K562 (cell line): Measurements from ENCODE around the gene GABRB2. TPM values are rescaled to one million over a fixed set of nuclear protein-coding genes. Genes with fewer than 3 reads are reported as not detected.

Source experiments
- ATAC-seq: fragments of 200-7000 bp; cut with Tn5 transposase; 3 replicates; pipeline ENCODE4 v1.9.1; 2020; ENCODE audit warnings: moderate library complexity
- BruUV-seq: library from RNA; stranded (reverse); fragments of 400-500 nt; replicated peaks from 2 replicates; lab custom pipeline; 2021; lab: Mats Ljungman, UMichigan
- CTCF ChIA-PET: fragments of 300-600 bp; formaldehyde crosslinking; extraction: SDS; loops from one replicate; lab custom pipeline; 2021; ENCODE audit warnings: low intra/inter-chr PET ratio; lab: Yijun Ruan, JAX
- POLR2A ChIA-PET: fragments of 300-600, 350-650 bp; sonication (Branson Sonifier 250); formaldehyde crosslinking; extraction: SDS; loops from one replicate; lab custom pipeline; 2021; ENCODE audit warnings: antibody characterized with exemption, inconsistent platforms; lab: Yijun Ruan, JAX
- DNase-seq, 4 experiments: peaks; one replicate each; pipeline versions ENCODE4 v3.0.0 to v3.0.0-alpha.2; 2011 to 2018; ENCODE audit warnings: low spot score in 3 of 4, mixed read lengths in 3 of 4; ENCODE audit errors: extremely low read depth in 1 of 4
- FAIRE-seq: peaks from 2 replicates; lab custom pipeline; 2011; peaks lifted over from hg19 to GRCh38; lab: Jason Lieb, UNC
- H2AFZ ChIP-seq: 2 replicates; pipeline ENCODE4 v1.6.0; 2011; ENCODE audit warnings: low read depth, low read length, control low read depth, inconsistent platforms
- H3K27ac ChIP-seq: fragments of 200-600 bp; 3 replicates; pipeline ENCODE4 v1.8.0; 2011; ENCODE audit warnings: low read depth, mild to moderate bottlenecking, control low read depth, inconsistent platforms, low read length, moderate library complexity, mixed read lengths; ENCODE audit errors: extremely low read depth
- H3K27me3 ChIP-seq, 2 experiments: fragments of 300-600 bp in 1 of 2; 2 replicates in 1 of 2; 3 replicates in 1 of 2; pipeline versions ENCODE4 v1.6.0 to v1.8.0; 2011; ENCODE audit warnings: inconsistent platforms in 2 of 2, low read length in 2 of 2, mild to moderate bottlenecking in 1 of 2, mixed read lengths in 1 of 2, moderate library complexity in 1 of 2; ENCODE audit not compliant: control insufficient read depth in 2 of 2, insufficient read depth in 2 of 2
- H3K36me3 ChIP-seq: fragments of 300-600 bp; 3 replicates; pipeline ENCODE4 v1.8.0; 2011; ENCODE audit warnings: mild to moderate bottlenecking, low read length, inconsistent platforms; ENCODE audit not compliant: control insufficient read depth, insufficient read depth
- H3K4me1 ChIP-seq, 2 experiments: fragments of 200-600 bp in 1 of 2; replicated peaks in 1 of 2; 2 replicates in 1 of 2; 3 replicates in 1 of 2; pipeline versions ENCODE4 v1.5.1 to v1.8.0; 2011; ENCODE audit warnings: inconsistent platforms in 2 of 2, low read length in 2 of 2, mild to moderate bottlenecking in 1 of 2, mixed read lengths in 1 of 2, moderate library complexity in 1 of 2; ENCODE audit not compliant: control insufficient read depth in 2 of 2, insufficient read depth in 2 of 2
- H3K4me2 ChIP-seq: 2 replicates; pipeline ENCODE4 v1.6.1; 2011; ENCODE audit warnings: low read length, control low read depth, inconsistent platforms, mixed read lengths; ENCODE audit not compliant: insufficient read depth
- H3K4me3 ChIP-seq: fragments of 200-600 bp; sonication (generic), shearing (Covaris generic); 2 replicates; pipeline ENCODE4 v1.5.1; 2016; ENCODE audit warnings: control low read depth, inconsistent platforms
- H3K79me2 ChIP-seq: fragments of 200-600 bp; 3 replicates; pipeline ENCODE4 v1.8.0; 2011; ENCODE audit warnings: low read length, inconsistent platforms; ENCODE audit not compliant: control insufficient read depth, insufficient read depth
- H3K9ac ChIP-seq, 2 experiments: 2 replicates each; pipeline versions ENCODE4 v1.6.0 to v1.6.1; 2011; ENCODE audit warnings: low read depth in 2 of 2, low read length in 2 of 2, control low read depth in 1 of 2, inconsistent platforms in 1 of 2, mild to moderate bottlenecking in 1 of 2, mixed read lengths in 1 of 2; ENCODE audit not compliant: insufficient read depth in 1 of 2
- H3K9me1 ChIP-seq: one replicate; pipeline ENCODE4 v1.6.0; 2011; ENCODE audit warnings: inconsistent platforms, mild to moderate bottlenecking, low read length, moderate library complexity; ENCODE audit not compliant: control insufficient read depth, insufficient read depth
- H3K9me3 ChIP-seq: replicated peaks from 2 replicates; pipeline ENCODE4 v1.5.1; 2011; ENCODE audit warnings: low read depth, low read length, inconsistent platforms; ENCODE audit not compliant: control insufficient read depth, insufficient read depth
- H4K20me1 ChIP-seq: replicated peaks from 2 replicates; pipeline ENCODE4 v1.6.1; 2011; ENCODE audit warnings: low read length, inconsistent platforms, mixed read lengths; ENCODE audit not compliant: control insufficient read depth, insufficient read depth
- BCOR ChIP-seq: fragments of 450-650 bp; IDR thresholded peaks from 2 replicates; pipeline ENCODE4 v1.6.1; 2016
- MYNN ChIP-seq, 2 experiments: sonication (generic); formaldehyde crosslinking in 1 of 2; IDR thresholded peaks; 2 replicates each; pipeline versions ENCODE4 v1.5.0 to v1.6.1; 2016 to 2020; ENCODE audit warnings: antibody characterized with exemption in 1 of 2, missing genetic modification reagents in 1 of 2
- NR2C2 ChIP-seq, 2 experiments: fragments of 200-800 bp in 1 of 2; sonication (Bioruptor generic) in 1 of 2; sonication (generic) in 1 of 2; formaldehyde crosslinking in 1 of 2; IDR thresholded peaks; 2 replicates each; pipeline versions ENCODE4 v1.6.1 to v1.8.0; 2016 to 2022; ENCODE audit warnings: mild to moderate bottlenecking in 1 of 2, missing compliant biosample characterization in 1 of 2, missing genetic modification characterization in 1 of 2, missing genetic modification reagents in 1 of 2
- ZKSCAN3 ChIP-seq: fragments of 250-450 bp; sonication (Bioruptor Pico); IDR thresholded peaks from 2 replicates; pipeline ENCODE4 v1.4.0; 2020
- ZNF24 ChIP-seq: fragments of 450-650 bp; IDR thresholded peaks from 2 replicates; pipeline ENCODE4 v1.6.1; 2016
- ZNF280B ChIP-seq: fragments of 250-450 bp; sonication (Bioruptor Pico); IDR thresholded peaks from 2 replicates; pipeline ENCODE4 v1.5.1; 2021; ENCODE audit warnings: mild to moderate bottlenecking
- ZNF655 ChIP-seq: fragments of 250-450 bp; sonication (Bioruptor Pico); IDR thresholded peaks from 2 replicates; pipeline ENCODE4 v1.5.0; 2021
- WGBS: fragments of 100-300 bp; shearing (Covaris generic); methylation state at CpG from one replicate; pipeline ENCODE4 v1.1.6; 2016; ENCODE audit warnings: low coverage, mixed read lengths; ENCODE audit not compliant: insufficient coverage; ENCODE audit errors: missing lambda C conversion rate; 5-methylcytosine and 5-hydroxymethylcytosine counted together
- in situ Hi-C: fragments of 300-500 bp; cut with MboI; formaldehyde crosslinking; loops from 4 replicates; pipeline ENCODE4 v1.15.0; 2018; ENCODE audit warnings: inconsistent platforms, mixed read lengths
- intact Hi-C: fragments of 100-400 bp; cut with micrococcal nuclease; formaldehyde crosslinking; loops from 2 replicates; pipeline ENCODE4 v1.14.2; 2022
- polyA plus RNA-seq, 8 experiments: library from polyadenylated mRNA; depleted of rRNA in 4 of 8; stranded (reverse) in 5 of 8; unstranded in 3 of 8; fragments of >200 nt; fragmentation: Nextera tagmentation in 2 of 8; fragmentation: Illumina TruSeq in 1 of 8; extraction: Ambion mirVana in 2 of 8; extraction: Trizol in 1 of 8; gene quantifications; 2 replicates each; pipeline versions ENCODE4 v1.2.1 to v1.2.3, GENCODE V29; 2011 to 2014; ENCODE audit warnings: inconsistent platforms in 1 of 8, missing spikeins in 1 of 8
- total RNA-seq, 7 experiments: library from RNA; depleted of rRNA in 6 of 7; stranded (reverse); fragments of >200 nt in 6 of 7; fragmentation: Illumina TruSeq in 2 of 7; extraction: Trizol in 2 of 7; gene quantifications; 2 replicates each; pipeline versions ENCODE4 v1.2.1 to v1.2.3, GENCODE V29; 2011 to 2021; ENCODE audit warnings: low replicate concordance in 1 of 7
- TF ChIP-seq, protein P1 (sequence below): fragments of 450-650 bp; IDR thresholded peaks from 2 replicates; pipeline ENCODE4 v1.6.1; 2014; ENCODE audit warnings: low read depth, mild to moderate bottlenecking, moderate library complexity, borderline replicate concordance

Gene GABRB2
- total and polyA plus RNA-seq, 9 of the 15 experiments (the other 6 are each of a cell fraction or from before 2014, with no cell fraction given): not detected

DNA sequence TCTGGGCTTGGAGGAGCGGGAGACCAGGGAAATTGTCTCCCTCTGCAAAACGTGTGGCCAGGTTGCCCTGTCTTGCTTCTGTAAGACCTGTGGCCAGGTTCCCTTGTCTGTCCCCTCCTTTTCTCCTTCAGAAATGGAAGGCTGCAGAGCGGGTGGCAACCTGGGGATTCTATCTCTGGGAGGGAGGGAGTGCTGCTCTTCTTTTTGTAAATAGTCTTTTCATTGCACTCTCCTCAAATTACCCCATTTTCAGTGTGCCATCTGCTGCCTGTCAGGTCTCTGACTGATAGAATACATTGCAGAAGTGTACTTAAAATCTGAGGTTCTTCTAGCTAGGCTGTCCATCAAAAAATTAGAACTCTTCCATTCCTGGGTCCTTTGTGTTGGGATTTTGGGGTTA is 126.0 kb downstream of the GABRB2 start (continued):
- TF ChIP-seq ZNF280B (CRISPR knock-in tag) (no peak), MYNN (IDR thresholded peaks at IDR 0.05) (no peak), MYNN (CRISPR knock-in tag; IDR thresholded peaks at IDR 0.05) (no peak), BCOR (no peak), NR2C2 (CRISPR knock-in tag; IDR thresholded peaks at IDR 0.05) (no peak), NR2C2 (tag; IDR thresholded peaks at IDR 0.05) (no peak)

- no peak overlapping the region for H3K27ac ChIP-seq
- in situ Hi-C loops (no loop called here), intact Hi-C loops (no loop called here)
- no peak overlapping the region for H3K4me3 ChIP-seq
- ChIA-PET POLR2A (no interaction called here), CTCF (no interaction called here)
- H3K4me1 ChIP-seq: no peaks in the 10 kb centered on the region
- no peak overlapping the region for H3K4me2 ChIP-seq
- H3K79me2 ChIP-seq: no peaks in the 10 kb centered on the region
- H3K36me3 ChIP-seq: no peaks in the 10 kb centered on the region
- H4K20me1 ChIP-seq: no peaks in the 10 kb centered on the region
- no peaks in the 10 kb centered on the region for H3K9me1 ChIP-seq
- no peak for DNase-seq
- TF ChIP-seq ZNF24 (no peak), ZKSCAN3 (no peak), ZNF655 (CRISPR knock-in tag) (no peak)
- TF ChIP-seq, protein P1, sequence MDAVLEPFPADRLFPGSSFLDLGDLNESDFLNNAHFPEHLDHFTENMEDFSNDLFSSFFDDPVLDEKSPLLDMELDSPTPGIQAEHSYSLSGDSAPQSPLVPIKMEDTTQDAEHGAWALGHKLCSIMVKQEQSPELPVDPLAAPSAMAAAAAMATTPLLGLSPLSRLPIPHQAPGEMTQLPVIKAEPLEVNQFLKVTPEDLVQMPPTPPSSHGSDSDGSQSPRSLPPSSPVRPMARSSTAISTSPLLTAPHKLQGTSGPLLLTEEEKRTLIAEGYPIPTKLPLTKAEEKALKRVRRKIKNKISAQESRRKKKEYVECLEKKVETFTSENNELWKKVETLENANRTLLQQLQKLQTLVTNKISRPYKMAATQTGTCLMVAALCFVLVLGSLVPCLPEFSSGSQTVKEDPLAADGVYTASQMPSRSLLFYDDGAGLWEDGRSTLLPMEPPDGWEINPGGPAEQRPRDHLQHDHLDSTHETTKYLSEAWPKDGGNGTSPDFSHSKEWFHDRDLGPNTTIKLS: no peak
- H2AFZ ChIP-seq: no peak overlapping the region
- ATAC-seq: no peak
- no peak overlapping the region for H3K9ac ChIP-seq
- H3K9me3 ChIP-seq: no peaks in the 10 kb centered on the region; the same call in 1 of the 2 replicates
- no TSS peak for BruUV-seq
- no peak for FAIRE-seq
- 0% methylated on average over 3 of the region's 3 CpGs for WGBS
- H3K27me3 ChIP-seq: no peaks in the 10 kb centered on the region
Observed at GRCh38 chr5:161414896-161415295, 131.6 kb downstream of the GABRB2 start.
